ENCODE measurements around the gene ZNF688. TPM values are rescaled to one million over a fixed set of nuclear protein-coding genes. Genes with fewer than 3 reads are reported as not detected.
A peak's percentile ranks its signal among the peaks of the same experiment; 100 is the strongest.

ZNF688 gene
- total and polyA plus RNA-seq, 9 of the 15 experiments (the other 6 are each of a cell fraction or from before 2014, with no cell fraction given) = 0.48 to 12.9 (median 4.5) TPM

GRCh38 chr16:30527635-30528178, 43.8 kb downstream of the ZNF688 start (continued):
- TF ChIP-seq TCF15 (CRISPR knock-in tag; IDR thresholded peaks at IDR 0.05) = no peak
- TF ChIP-seq ZNF717 (CRISPR knock-in tag; IDR thresholded peaks at IDR 0.05) = no peak
- TF ChIP-seq RBM22 (IDR thresholded peaks at IDR 0.05; ENCODE audit: low read depth, low read length, poor library complexity, severe bottlenecking) = no peak
- no peak for TF ChIP-seq ETS2 (tag; IDR thresholded peaks at IDR 0.05; ENCODE audit: borderline replicate concordance, poor library complexity, severe bottlenecking)
- no peak for TF ChIP-seq HNRNPL (IDR thresholded peaks at IDR 0.05; ENCODE audit: low read depth, low read length)
- TF ChIP-seq JUND (IDR thresholded peaks at IDR 0.05; ENCODE audit: borderline replicate concordance, low read depth, low read length) = no peak
- no peak for TF ChIP-seq JUND (tag; IDR thresholded peaks at IDR 0.05; ENCODE audit: borderline replicate concordance, low read depth, low read length)
- TF ChIP-seq FOXK2 (conservative IDR thresholded peaks at IDR 0.05 in 1 of 2, IDR thresholded peaks at IDR 0.05 in 1 of 2; ENCODE audit: low read depth in 2 of 2) = 0 out of 4 replicates have a peak, but pooled peaks of 1 of the 2 experiments have one; percentile 6
- TF ChIP-seq, protein P1, sequence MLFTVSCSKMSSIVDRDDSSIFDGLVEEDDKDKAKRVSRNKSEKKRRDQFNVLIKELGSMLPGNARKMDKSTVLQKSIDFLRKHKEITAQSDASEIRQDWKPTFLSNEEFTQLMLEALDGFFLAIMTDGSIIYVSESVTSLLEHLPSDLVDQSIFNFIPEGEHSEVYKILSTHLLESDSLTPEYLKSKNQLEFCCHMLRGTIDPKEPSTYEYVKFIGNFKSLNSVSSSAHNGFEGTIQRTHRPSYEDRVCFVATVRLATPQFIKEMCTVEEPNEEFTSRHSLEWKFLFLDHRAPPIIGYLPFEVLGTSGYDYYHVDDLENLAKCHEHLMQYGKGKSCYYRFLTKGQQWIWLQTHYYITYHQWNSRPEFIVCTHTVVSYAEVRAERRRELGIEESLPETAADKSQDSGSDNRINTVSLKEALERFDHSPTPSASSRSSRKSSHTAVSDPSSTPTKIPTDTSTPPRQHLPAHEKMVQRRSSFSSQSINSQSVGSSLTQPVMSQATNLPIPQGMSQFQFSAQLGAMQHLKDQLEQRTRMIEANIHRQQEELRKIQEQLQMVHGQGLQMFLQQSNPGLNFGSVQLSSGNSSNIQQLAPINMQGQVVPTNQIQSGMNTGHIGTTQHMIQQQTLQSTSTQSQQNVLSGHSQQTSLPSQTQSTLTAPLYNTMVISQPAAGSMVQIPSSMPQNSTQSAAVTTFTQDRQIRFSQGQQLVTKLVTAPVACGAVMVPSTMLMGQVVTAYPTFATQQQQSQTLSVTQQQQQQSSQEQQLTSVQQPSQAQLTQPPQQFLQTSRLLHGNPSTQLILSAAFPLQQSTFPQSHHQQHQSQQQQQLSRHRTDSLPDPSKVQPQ (CRISPR knock-in tag; IDR thresholded peaks at IDR 0.05; ENCODE audit: borderline replicate concordance) = 0 out of 2 replicates have a peak, but pooled peaks have one; percentile 17
- TF ChIP-seq ZNF124 (CRISPR knock-in tag; IDR thresholded peaks at IDR 0.05) = no peak
- TF ChIP-seq, protein P2, sequence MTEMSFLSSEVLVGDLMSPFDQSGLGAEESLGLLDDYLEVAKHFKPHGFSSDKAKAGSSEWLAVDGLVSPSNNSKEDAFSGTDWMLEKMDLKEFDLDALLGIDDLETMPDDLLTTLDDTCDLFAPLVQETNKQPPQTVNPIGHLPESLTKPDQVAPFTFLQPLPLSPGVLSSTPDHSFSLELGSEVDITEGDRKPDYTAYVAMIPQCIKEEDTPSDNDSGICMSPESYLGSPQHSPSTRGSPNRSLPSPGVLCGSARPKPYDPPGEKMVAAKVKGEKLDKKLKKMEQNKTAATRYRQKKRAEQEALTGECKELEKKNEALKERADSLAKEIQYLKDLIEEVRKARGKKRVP (CRISPR knock-in tag; IDR thresholded peaks at IDR 0.05) = no peak
- TF ChIP-seq SP2 (IDR thresholded peaks at IDR 0.05; ENCODE audit: extremely low read depth, low read depth, low read length, poor library complexity, severe bottlenecking) = no peak
- no peak for TF ChIP-seq CTBP1 (IDR thresholded peaks at IDR 0.05; ENCODE audit: borderline replicate concordance)
- no peak for TF ChIP-seq MTA3 (IDR thresholded peaks at IDR 0.05; ENCODE audit: borderline replicate concordance)
- no peak for TF ChIP-seq SUPT5H (IDR thresholded peaks at IDR 0.05)
- TF ChIP-seq, protein P3, sequence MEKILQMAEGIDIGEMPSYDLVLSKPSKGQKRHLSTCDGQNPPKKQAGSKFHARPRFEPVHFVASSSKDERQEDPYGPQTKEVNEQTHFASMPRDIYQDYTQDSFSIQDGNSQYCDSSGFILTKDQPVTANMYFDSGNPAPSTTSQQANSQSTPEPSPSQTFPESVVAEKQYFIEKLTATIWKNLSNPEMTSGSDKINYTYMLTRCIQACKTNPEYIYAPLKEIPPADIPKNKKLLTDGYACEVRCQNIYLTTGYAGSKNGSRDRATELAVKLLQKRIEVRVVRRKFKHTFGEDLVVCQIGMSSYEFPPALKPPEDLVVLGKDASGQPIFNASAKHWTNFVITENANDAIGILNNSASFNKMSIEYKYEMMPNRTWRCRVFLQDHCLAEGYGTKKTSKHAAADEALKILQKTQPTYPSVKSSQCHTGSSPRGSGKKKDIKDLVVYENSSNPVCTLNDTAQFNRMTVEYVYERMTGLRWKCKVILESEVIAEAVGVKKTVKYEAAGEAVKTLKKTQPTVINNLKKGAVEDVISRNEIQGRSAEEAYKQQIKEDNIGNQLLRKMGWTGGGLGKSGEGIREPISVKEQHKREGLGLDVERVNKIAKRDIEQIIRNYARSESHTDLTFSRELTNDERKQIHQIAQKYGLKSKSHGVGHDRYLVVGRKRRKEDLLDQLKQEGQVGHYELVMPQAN (IDR thresholded peaks at IDR 0.05; ENCODE audit: borderline replicate concordance) = no peak; the same call in 1 of the 2 replicates
- TF ChIP-seq ZNF23 (CRISPR knock-in tag; IDR thresholded peaks at IDR 0.05) = no peak
- TF ChIP-seq BMI1 (IDR thresholded peaks at IDR 0.05; ENCODE audit: low read length) = no peak
- no peak for TF ChIP-seq HNRNPH1 (optimal IDR thresholded peaks at IDR 0.05; ENCODE audit: low read depth, low read length)
- no peak for TF ChIP-seq CREB1 (IDR thresholded peaks at IDR 0.05)
- TF ChIP-seq CREB1 (CRISPR knock-in tag; IDR thresholded peaks at IDR 0.05) = no peak
- TF ChIP-seq BACH1 (tag; IDR thresholded peaks at IDR 0.05) = no peak
- TF ChIP-seq ZNF224 (CRISPR knock-in tag; IDR thresholded peaks at IDR 0.05) = no peak
